ENCODE measurements around the gene ADRA2C.

ADRA2C gene

GRCh38 chr4:3750334-3750733 lies 15.9 kb upstream of the ADRA2C start:
- intact Hi-C loops (cut with DNase I), result no loop called here

GRCh38 chr4:3752022-3752421 lies 14.2 kb upstream of the ADRA2C start:
- intact Hi-C loops (cut with DNase I), result no loop called here
- DNase-seq, result no peak

More at GRCh38 chr4:3750334-3750733, 15.9 kb upstream of the ADRA2C start:
- no peak for DNase-seq

DNA sequence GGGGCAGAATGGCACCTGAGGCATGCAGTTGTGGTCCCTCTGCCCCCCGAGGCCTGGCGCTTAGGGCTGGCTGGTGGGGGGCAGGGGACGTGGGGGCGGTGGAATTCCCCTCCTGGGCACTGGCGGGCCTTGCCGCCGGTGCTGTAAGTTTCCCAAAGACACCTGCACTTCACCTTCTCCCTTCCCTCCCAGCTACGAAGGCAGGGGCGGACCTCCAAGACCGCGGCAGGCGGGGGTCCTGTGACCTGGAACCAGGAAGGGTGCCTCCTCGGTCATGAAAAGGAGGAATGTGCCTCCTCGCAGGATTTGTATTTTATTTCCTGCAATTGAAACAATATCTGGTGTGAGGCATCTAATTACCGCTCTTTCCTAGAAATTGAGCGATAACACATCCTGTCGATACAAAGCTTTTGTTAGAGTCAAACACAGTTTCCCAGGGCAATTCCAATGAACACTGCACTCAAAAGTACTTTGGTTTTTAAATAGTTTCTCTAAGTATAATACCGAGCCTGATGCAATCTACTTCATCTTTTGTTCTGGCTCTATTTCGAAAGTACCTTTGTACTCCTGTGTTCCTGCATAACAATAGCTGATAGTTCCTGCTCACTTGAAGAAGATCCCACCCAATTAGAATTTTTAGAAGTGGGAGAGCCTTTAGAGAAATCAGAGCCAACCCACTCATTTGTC lies 12.3 kb upstream of the ADRA2C start:
- intact Hi-C loops (cut with DNase I), result no loop called here
- DNase-seq, result no peak

DNA sequence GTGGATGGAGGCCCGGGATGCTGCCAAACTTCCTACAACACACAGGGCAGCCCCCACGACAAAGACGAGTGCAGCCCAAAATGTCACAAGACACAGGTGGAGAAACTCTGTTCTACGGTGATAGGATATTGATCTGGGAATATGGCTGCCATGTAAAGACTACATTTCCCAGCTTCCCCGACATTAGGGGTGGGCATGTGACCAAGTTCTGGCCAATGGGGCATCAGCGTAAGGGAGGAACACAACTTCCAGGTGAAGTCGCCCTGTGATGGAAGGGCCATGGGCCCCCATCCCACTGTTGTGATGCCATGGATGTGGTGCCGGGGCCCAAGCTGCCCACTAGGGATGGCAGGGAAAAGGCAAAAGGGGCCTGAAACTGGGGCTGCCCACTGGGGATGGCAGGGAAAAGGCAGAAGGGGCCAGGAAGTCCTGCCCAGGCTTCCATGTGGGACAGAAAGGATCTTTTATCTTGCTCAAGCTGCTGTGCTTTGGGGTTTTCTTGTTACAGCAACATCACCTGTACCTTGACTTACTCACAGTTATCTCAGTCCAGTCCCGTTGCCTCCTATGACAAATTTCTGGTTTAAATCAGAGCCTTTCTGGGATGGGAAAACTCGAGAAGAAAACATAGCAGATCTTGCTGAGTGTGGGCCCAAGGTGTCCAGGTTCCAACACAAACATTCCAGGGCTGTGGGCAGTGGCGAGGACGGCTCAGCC lies 9.7 kb upstream of the ADRA2C start:
- intact Hi-C loops (cut with DNase I), result no loop called here

DNA sequence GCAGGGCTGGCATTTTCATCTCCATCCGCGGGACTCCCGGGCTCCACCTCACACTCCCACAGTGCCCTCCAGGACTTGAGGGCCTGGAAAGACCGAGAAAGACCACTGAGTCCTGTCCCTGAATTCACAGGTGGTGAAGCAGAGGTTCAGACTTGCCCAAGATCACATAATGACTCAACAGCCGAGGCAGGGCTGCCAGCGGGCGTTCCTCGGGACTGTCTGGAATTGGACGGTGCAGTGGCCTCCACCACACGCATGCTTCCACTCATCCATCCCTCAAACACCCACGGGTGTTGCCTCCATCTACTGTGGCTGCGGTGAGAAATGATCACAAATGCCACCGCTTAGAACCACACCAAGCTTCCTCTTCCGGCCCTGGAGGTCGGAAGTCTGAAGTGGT lies 6.9 kb upstream of the ADRA2C start:
- DNase-seq, result no peak
- intact Hi-C loops (cut with DNase I), result no loop called here

More for the DNA sequence above, 9.7 kb upstream of the ADRA2C start:
- DNase-seq, result no peak

GRCh38 chr4:3760346-3760745 lies 5.8 kb upstream of the ADRA2C start:
- DNase-seq, result no peak
- intact Hi-C loops (cut with DNase I), result no loop called here

DNA sequence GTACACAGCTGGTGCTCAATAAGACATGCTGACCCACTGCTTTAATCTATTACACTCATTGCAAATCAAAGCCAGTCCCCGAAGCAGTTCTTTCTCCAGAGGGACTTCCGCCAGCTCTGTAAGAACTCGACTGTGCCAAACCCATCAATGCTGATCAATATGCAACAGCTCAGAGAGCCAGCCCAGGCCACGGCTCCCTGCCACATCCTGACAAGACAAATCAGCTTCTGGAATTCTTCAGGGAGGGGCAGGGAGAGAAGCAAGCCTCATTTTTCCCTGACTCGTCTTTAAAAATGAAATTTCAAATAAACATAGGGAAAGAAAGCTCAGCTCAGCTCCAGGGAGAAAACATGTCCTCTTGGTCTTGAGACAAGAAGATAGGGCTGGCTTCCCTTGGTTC lies 5.3 kb upstream of the ADRA2C start:
- intact Hi-C loops (cut with DNase I), result no loop called here

DNA sequence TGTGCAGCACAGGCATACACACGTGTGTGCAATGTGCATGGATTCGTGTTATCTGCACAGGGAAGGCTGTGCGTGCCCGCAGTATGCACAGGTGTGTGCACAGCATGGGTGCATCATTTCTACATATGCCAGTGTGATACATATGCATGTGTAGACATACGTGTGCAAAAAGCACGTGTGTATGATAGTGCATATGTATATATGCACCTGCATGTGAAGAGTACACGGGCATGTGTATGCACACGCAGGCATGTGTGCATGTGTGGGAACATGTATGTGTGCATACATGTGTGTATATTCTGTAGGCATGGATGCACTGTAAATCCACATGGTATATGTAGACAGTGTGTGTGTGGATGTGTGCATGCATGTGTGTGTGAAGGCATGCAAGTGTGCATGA lies 3.9 kb upstream of the ADRA2C start:
- no peak for DNase-seq
- intact Hi-C loops (cut with DNase I), result no loop called here

More for the DNA sequence above, 5.3 kb upstream of the ADRA2C start:
- DNase-seq, result no peak

GRCh38 chr4:3762753-3763549 lies 3.2 kb upstream of the ADRA2C start:
- no peak for DNase-seq
- intact Hi-C loops (cut with DNase I), result no loop called here

- intact Hi-C loops (cut with DNase I), result no loop called here
- DNase-seq, result peak; percentile 35 to 89 (median 72)
Observed at GRCh38 chr4:3765271-3766035, 732 bp upstream of the ADRA2C start.

DNA sequence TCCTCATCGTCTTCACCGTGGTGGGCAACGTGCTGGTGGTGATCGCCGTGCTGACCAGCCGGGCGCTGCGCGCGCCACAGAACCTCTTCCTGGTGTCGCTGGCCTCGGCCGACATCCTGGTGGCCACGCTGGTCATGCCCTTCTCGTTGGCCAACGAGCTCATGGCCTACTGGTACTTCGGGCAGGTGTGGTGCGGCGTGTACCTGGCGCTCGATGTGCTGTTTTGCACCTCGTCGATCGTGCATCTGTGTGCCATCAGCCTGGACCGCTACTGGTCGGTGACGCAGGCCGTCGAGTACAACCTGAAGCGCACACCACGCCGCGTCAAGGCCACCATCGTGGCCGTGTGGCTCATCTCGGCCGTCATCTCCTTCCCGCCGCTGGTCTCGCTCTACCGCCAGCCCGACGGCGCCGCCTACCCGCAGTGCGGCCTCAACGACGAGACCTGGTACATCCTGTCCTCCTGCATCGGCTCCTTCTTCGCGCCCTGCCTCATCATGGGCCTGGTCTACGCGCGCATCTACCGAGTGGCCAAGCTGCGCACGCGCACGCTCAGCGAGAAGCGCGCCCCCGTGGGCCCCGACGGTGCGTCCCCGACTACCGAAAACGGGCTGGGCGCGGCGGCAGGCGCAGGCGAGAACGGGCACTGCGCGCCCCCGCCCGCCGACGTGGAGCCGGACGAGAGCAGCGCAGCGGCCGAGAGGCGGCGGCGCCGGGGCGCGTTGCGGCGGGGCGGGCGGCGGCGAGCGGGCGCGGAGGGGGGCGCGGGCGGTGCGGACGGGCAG lies 792 bp downstream of the ADRA2C start:
- peak in 4 of 42 donors; percentile 34 to 55 (median 42) for DNase-seq
- intact Hi-C loops (cut with DNase I), result no loop called here

- intact Hi-C loops (cut with DNase I), result no loop called here
- DNase-seq, result peak in 22 of 42 donors; percentile 21 to 72 (median 50)
Observed at GRCh38 chr4:3767570-3768288, 1.5 kb downstream of the ADRA2C start.

DNA sequence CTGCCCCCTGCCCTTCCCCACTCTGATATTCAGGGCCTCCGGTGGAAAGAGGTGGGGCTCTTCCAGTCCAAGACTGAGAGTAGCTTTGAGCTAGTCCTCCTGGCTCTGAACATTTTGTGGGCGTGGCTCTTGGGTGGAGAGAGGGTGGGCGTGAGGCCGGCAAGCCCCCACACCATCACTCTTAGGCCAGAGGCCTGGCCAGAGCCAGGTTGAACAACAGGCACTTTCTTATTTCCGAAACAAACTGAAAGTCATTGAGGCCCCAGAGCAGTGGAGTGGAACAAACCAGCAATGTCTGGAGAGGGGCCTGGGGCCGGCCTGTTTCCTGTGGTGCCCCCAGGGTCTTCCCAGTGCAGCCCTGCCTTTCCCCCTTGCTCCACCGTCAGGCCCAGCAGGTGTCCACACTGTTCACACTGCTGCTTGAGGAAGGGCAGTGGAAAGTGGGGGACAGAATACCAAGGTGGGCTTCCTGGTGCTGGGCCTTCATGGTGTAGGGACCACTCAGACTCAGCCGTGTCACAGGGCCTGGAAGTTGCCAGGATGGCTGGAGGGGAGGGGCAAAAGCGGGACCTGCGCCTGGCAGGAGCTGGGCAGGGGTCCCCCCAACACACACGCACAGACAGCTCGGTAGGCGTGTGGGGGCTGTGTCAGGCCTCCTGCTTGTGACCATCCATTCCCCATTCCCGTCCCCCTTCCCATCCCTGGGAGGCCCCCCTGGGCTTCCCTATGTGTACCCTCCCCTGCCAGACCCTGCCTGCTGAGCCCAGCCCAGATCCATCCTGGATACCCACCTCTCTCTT lies 2.9 kb downstream of the ADRA2C start:
- no peak for DNase-seq
- intact Hi-C loops (cut with DNase I), result no loop called here

DNA sequence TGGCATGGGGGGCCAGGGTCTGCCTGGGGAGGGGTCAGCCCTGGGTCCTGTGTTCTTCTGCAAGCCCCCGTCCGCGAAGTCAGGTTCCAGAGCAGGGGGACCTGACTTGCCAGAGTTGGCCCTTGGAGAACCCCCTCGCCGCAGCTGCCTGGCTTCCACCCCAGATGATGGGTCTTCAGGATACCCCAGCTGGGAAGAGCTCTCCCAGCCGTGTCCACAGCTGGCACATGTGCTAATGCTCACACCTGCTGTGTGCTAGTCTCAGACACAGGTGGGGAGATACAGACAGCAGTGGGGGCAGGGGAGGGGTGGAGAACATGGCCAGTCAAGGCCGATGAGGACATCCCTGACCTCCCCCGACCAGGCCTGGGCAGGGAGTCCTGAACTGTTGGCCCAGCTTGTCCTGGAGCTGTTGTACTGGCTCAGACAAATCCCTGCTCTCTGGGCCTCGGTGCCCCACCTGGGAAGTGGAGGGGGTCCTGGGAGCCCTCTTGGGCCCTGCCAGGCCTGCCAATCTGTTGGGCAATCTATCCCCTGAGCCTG lies 3.5 kb downstream of the ADRA2C start:
- intact Hi-C loops (cut with DNase I), result no loop called here
- DNase-seq, result no peak

GRCh38 chr4:3770323-3771163 lies 4.4 kb downstream of the ADRA2C start:
- intact Hi-C loops (cut with DNase I), result no loop called here
- no peak for DNase-seq

Measured in head of caudate nucleus (tissue), 42 donors.